HG03469 (cell line): ENCODE measurements around the gene PTDSS2.
"Not testable (repeated sequence)": the region's sequence is repeated elsewhere in the genome, so short reads cannot be mapped to it uniquely, and the experiment has no call there.

ENCODE experiments used
- ATAC-seq: cut with Tn5 transposase; IDR thresholded peaks from one replicate; pipeline ENCODE4 v1.9.1; 2021; ENCODE audit warnings: mild to moderate bottlenecking, moderate library complexity, moderate number of reproducible peaks; ENCODE audit not compliant: unreplicated experiment

The PTDSS2 gene

GRCh38 chr11:449889-450808 is at the start of gene PTDSS2:
TSS of gene PTDSS2 (plus strand) at chr11:450279. CDS start at chr11:450456, 177 bp downstream.
- ATAC-seq = peak; percentile 58

- ATAC-seq = not testable (repeated sequence)
Measured at GRCh38 chr11:401196-401595, 48.9 kb upstream of the PTDSS2 start.

- no peak for ATAC-seq
Measured at GRCh38 chr11:403021-403760, 46.9 kb upstream of the PTDSS2 start.

- no peak for ATAC-seq
Measured at GRCh38 chr11:403761-404431, 46.2 kb upstream of the PTDSS2 start.

- no peak for ATAC-seq
Measured at GRCh38 chr11:404551-405264, 45.4 kb upstream of the PTDSS2 start.

- ATAC-seq = no peak
Measured at GRCh38 chr11:405323-405953, 44.6 kb upstream of the PTDSS2 start.

- no peak for ATAC-seq
Measured at GRCh38 chr11:405954-406795, 43.9 kb upstream of the PTDSS2 start.

- ATAC-seq = no peak
Measured at GRCh38 chr11:406796-407650, 43.1 kb upstream of the PTDSS2 start.

- no peak for ATAC-seq
Measured at GRCh38 chr11:407651-408123, 42.4 kb upstream of the PTDSS2 start.

- ATAC-seq = no peak
Measured at GRCh38 chr11:408154-409007, 41.7 kb upstream of the PTDSS2 start.

- ATAC-seq = no peak
Measured at GRCh38 chr11:409008-409599, 41.0 kb upstream of the PTDSS2 start.

GRCh38 chr11:409600-410483 is 40.2 kb upstream of the PTDSS2 start:
- no peak for ATAC-seq

GRCh38 chr11:410711-411110 is 39.4 kb upstream of the PTDSS2 start:
- ATAC-seq = not testable (repeated sequence)

GRCh38 chr11:411520-411919 is 38.6 kb upstream of the PTDSS2 start:
- ATAC-seq = not testable (repeated sequence)

- no peak for ATAC-seq
Measured at GRCh38 chr11:412641-413119, 37.4 kb upstream of the PTDSS2 start.
